A673 (cell line): ENCODE measurements around the gene DLG3. TPM values are rescaled to one million over a fixed set of nuclear protein-coding genes. Genes with fewer than 3 reads are reported as not detected.

Source experiments
- BruUV-seq: library from RNA; stranded (reverse); fragments of 400-500 nt; replicated peaks from 2 replicates; lab custom pipeline; 2021; lab: Mats Ljungman, UMichigan
- CTCF ChIA-PET: fragments of 300-600 bp; sonication (Branson Sonifier 250); formaldehyde crosslinking; loops from one replicate; lab custom pipeline; 2022; ENCODE audit warnings: antibody characterized with exemption; lab: Charles Lee
- POLR2A ChIA-PET: fragments of 300-600 bp; sonication (Branson Sonifier 250); formaldehyde crosslinking; loops from one replicate; lab custom pipeline; 2022; ENCODE audit warnings: antibody characterized with exemption; ENCODE audit not compliant: low non-redundant PET; lab: Charles Lee
- DNase-seq: peaks from one replicate; pipeline ENCODE4 v3.0.0-alpha.2; 2015; ENCODE audit warnings: low spot score
- H3K27ac ChIP-seq: fragments of 200-600 bp; sonication (generic); 2 replicates; pipeline ENCODE4 v1.5.1; 2016; ENCODE audit warnings: mixed run types, low read depth, mild to moderate bottlenecking, mixed read lengths, antibody characterized with exemption, low read length; ENCODE audit not compliant: poor library complexity, severe bottlenecking
- H3K27me3 ChIP-seq: fragments of 200-600 bp; sonication (generic); replicated peaks from 2 replicates; pipeline ENCODE4 v1.6.1; 2017; ENCODE audit warnings: mixed run types, low read depth, mild to moderate bottlenecking, mixed read lengths, antibody characterized with exemption, low read length; ENCODE audit not compliant: insufficient read depth, poor library complexity
- H3K36me3 ChIP-seq: fragments of 200-600 bp; sonication (generic); 2 replicates; pipeline ENCODE4 v1.6.1; 2016; ENCODE audit warnings: mixed run types, mild to moderate bottlenecking, mixed read lengths, antibody characterized with exemption, low read length; ENCODE audit not compliant: insufficient read depth, poor library complexity, severe bottlenecking
- H3K4me1 ChIP-seq: fragments of 200-600 bp; sonication (generic); 2 replicates; pipeline ENCODE4 v1.6.1; 2017; ENCODE audit warnings: mixed run types, mild to moderate bottlenecking, mixed read lengths, antibody characterized with exemption, low read length; ENCODE audit not compliant: insufficient read depth, poor library complexity, severe bottlenecking
- H3K4me3 ChIP-seq: fragments of 200-600 bp; sonication (generic); 2 replicates; pipeline ENCODE4 v1.5.1; 2016; ENCODE audit warnings: low read depth, mixed run types, mild to moderate bottlenecking, mixed read lengths, low read length; ENCODE audit not compliant: poor library complexity, severe bottlenecking
- H3K9me3 ChIP-seq: fragments of 200-600 bp; sonication (generic); 2 replicates; pipeline ENCODE4 v1.6.1; 2016; ENCODE audit warnings: mixed run types, low read depth, mild to moderate bottlenecking, mixed read lengths, antibody characterized with exemption, low read length; ENCODE audit not compliant: poor library complexity, severe bottlenecking
- CTCF ChIP-seq: fragments of 300-800, 200-600 bp; sonication (generic); conservative IDR thresholded peaks from 2 replicates; pipeline ENCODE4 v1.5.1; 2017; ENCODE audit warnings: low read depth, mild to moderate bottlenecking, antibody characterized with exemption, low read length, moderate library complexity, mixed read lengths
- EZH2 ChIP-seq: fragments of 200-600 bp; sonication (generic); IDR thresholded peaks from 2 replicates; pipeline ENCODE4 v1.6.1; 2017; ENCODE audit warnings: borderline replicate concordance, low read depth, mild to moderate bottlenecking, mixed read lengths, antibody characterized with exemption, low read length; ENCODE audit not compliant: poor library complexity, severe bottlenecking
- intact Hi-C: fragments of 100-400 bp; cut with micrococcal nuclease; formaldehyde crosslinking; loops from one replicate; pipeline ENCODE4 v1.10.0; 2022; ENCODE audit not compliant: unreplicated experiment
- total RNA-seq: library from RNA; stranded (reverse); gene quantifications from 2 replicates; pipeline ENCODE4 v1.2.3, GENCODE V29; 2021

Gene DLG3
- total RNA-seq, 1 experiment from 2014 or later, result 32.8 TPM

GRCh38 chrX:70554948-70555347 lies 110.3 kb downstream of the DLG3 start:
- intact Hi-C loops, result loop anchor here (2.0 kb wide), 1 partner anchor 100 kb away; no protein-coding TSS in a partner anchor
- Histone ChIP-seq H3K4me1 (no peaks in the 10 kb centered on the region), H3K36me3 (no peaks in the 10 kb centered on the region), H3K9me3 (no peaks in the 10 kb centered on the region), H3K27ac (no peak overlapping the region), H3K4me3 (no peak overlapping the region), H3K27me3 (no peaks in the 10 kb centered on the region)
- no peak for DNase-seq
- BruUV-seq, result no TSS peak
- ChIA-PET CTCF (no interaction called here), POLR2A (no interaction called here)
- TF ChIP-seq EZH2 (no peak), CTCF (no peak)

Other genes with a start within 250 kb of the DLG3 start
- gene AWAT1, start 210.2 kb upstream of the DLG3 start, total RNA-seq, result not detected in 2 replicates
- 0.26 TPM in 1 of 2 replicates, not detected in the other for gene P2RY4, start 184.6 kb upstream of the DLG3 start, total RNA-seq
- not detected in 2 replicates for gene ARR3, start 176.5 kb upstream of the DLG3 start, total RNA-seq
- not detected in 2 replicates for gene RAB41, start 162.7 kb upstream of the DLG3 start, total RNA-seq
- gene PDZD11, start 154.9 kb upstream of the DLG3 start, total RNA-seq, result 57.2 and 60.8 TPM in 2 replicates
- gene KIF4A, start 154.7 kb upstream of the DLG3 start, total RNA-seq, result 66.9 and 76.7 TPM in 2 replicates
- 0.68 and 0.84 TPM in 2 replicates for gene GDPD2, start 21.5 kb upstream of the DLG3 start, total RNA-seq